GM18505 (cell line): Measurements from ENCODE around the gene TMEM235.
A peak's percentile ranks its signal among the peaks of the same experiment; 100 is the strongest.
"Not testable (repeated sequence)": the region's sequence is repeated elsewhere in the genome, so short reads cannot be mapped to it uniquely, and the experiment has no call there.

Source experiments
- ATAC-seq: cut with Tn5 transposase; IDR thresholded peaks from one replicate; pipeline ENCODE4 v1.9.1; 2021; ENCODE audit not compliant: unreplicated experiment
- POLR2A ChIP-seq: IDR thresholded peaks from 4 replicates; pipeline ENCODE4 v1.6.1; 2011; ENCODE audit warnings: borderline replicate concordance; ENCODE audit not compliant: insufficient read depth, insufficient read length; ENCODE audit errors: extremely low read depth

TMEM235 gene

GRCh38 chr17:78249818-78250806 lies 18.7 kb downstream of the TMEM235 start:
- no peak for ATAC-seq
- TF ChIP-seq POLR2A: no peak

GRCh38 chr17:78250891-78251772 lies 19.7 kb downstream of the TMEM235 start:
- no peak for TF ChIP-seq POLR2A
- peak; percentile 66 for ATAC-seq

GRCh38 chr17:78251773-78252103 lies 20.3 kb downstream of the TMEM235 start:
- TF ChIP-seq POLR2A: no peak
- no peak for ATAC-seq

GRCh38 chr17:78252111-78252634 lies 20.7 kb downstream of the TMEM235 start:
- ATAC-seq: no peak

GRCh38 chr17:78252701-78253635 lies 21.5 kb downstream of the TMEM235 start:
- ATAC-seq: no peak
- no peak for TF ChIP-seq POLR2A

More at GRCh38 chr17:78252111-78252634, 20.7 kb downstream of the TMEM235 start:
- TF ChIP-seq POLR2A: no peak

GRCh38 chr17:78253636-78253945 lies 22.2 kb downstream of the TMEM235 start:
- not testable (repeated sequence) for ATAC-seq

GRCh38 chr17:78253946-78254672 lies 22.7 kb downstream of the TMEM235 start:
- ATAC-seq: no peak
- no peak for TF ChIP-seq POLR2A

GRCh38 chr17:78255029-78255656 lies 23.7 kb downstream of the TMEM235 start:
- no peak for ATAC-seq
- TF ChIP-seq POLR2A: no peak

GRCh38 chr17:78255953-78256706 lies 24.7 kb downstream of the TMEM235 start:
- TF ChIP-seq POLR2A: no peak
- no peak for ATAC-seq

- ATAC-seq: no peak
- TF ChIP-seq POLR2A: no peak
These were observed 25.5 kb downstream of the TMEM235 start for GRCh38 chr17:78256707-78257591.
